Body of pancreas (tissue), 4 donors: ENCODE results near the gene OR10K2.

Experiments
- POLR2A ChIP-seq, 3 donors: fragments of 450-650 bp; IDR thresholded peaks; one replicate each; pipeline ENCODE4 v1.6.1; 2016; ENCODE audit warnings: antibody characterized with exemption in 3 of 3, mild to moderate bottlenecking in 2 of 3
- TF ChIP-seq, protein P1 (sequence below), 7 experiments: fragments of 450-650 bp in 4 of 7; fragments of 200-600 bp in 3 of 7; sonication (generic) in 3 of 7; IDR thresholded peaks; one replicate each; pipeline ENCODE4 v1.5.1; 2016 to 2019; ENCODE audit warnings: antibody characterized with exemption in 7 of 7

DNA sequence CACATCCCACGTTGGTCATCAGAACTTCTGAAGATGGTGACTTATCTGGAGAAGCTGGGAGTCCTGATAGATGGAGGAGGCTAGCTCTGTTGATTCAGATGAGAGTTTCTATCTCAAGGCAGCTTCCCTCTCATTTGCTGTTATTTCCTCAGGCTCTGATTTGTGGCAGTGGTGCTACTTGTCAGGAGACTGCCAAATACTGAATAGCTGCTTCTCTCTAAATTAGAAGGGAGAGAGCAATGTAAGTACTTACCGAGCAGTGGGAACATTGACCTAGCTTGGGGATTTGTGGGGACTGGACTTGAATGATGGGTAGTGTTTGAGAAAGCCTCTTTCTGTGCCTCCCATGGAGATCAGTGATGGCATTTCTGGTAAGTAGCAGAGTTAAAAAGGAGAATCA, 35.5 kb upstream of the OR10K2 start, which contains the start of gene OR10K1:
- TF ChIP-seq, protein P1, sequence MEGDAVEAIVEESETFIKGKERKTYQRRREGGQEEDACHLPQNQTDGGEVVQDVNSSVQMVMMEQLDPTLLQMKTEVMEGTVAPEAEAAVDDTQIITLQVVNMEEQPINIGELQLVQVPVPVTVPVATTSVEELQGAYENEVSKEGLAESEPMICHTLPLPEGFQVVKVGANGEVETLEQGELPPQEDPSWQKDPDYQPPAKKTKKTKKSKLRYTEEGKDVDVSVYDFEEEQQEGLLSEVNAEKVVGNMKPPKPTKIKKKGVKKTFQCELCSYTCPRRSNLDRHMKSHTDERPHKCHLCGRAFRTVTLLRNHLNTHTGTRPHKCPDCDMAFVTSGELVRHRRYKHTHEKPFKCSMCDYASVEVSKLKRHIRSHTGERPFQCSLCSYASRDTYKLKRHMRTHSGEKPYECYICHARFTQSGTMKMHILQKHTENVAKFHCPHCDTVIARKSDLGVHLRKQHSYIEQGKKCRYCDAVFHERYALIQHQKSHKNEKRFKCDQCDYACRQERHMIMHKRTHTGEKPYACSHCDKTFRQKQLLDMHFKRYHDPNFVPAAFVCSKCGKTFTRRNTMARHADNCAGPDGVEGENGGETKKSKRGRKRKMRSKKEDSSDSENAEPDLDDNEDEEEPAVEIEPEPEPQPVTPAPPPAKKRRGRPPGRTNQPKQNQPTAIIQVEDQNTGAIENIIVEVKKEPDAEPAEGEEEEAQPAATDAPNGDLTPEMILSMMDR (IDR thresholded peaks at IDR 0.05) = no peak
- TF ChIP-seq POLR2A (IDR thresholded peaks at IDR 0.05) = no peak
